GM21825 (cell line): Measurements from ENCODE around the gene CHST7.

Source experiments
- ATAC-seq: cut with Tn5 transposase; IDR thresholded peaks from one replicate; pipeline ENCODE4 v1.9.1; 2021; ENCODE audit warnings: mild to moderate bottlenecking, moderate library complexity; ENCODE audit not compliant: unreplicated experiment

CHST7 gene

GRCh38 chrX:46601283-46601682, 27.7 kb downstream of the CHST7 start:
- ATAC-seq = no peak

GRCh38 chrX:46602468-46603102, 29.0 kb downstream of the CHST7 start:
- no peak for ATAC-seq

GRCh38 chrX:46607916-46608315, 34.4 kb downstream of the CHST7 start:
- ATAC-seq = no peak

- ATAC-seq = no peak
Measured at GRCh38 chrX:46610070-46610658, 36.6 kb downstream of the CHST7 start.

GRCh38 chrX:46611658-46612362, 38.2 kb downstream of the CHST7 start:
- ATAC-seq = no peak

- ATAC-seq = no peak
Measured at GRCh38 chrX:46617906-46618305, 44.3 kb downstream of the CHST7 start.

- ATAC-seq = no peak
Measured at GRCh38 chrX:46618947-46619346, 45.4 kb downstream of the CHST7 start.

GRCh38 chrX:46620505-46620904, 46.9 kb downstream of the CHST7 start:
- ATAC-seq = no peak

- no peak for ATAC-seq
Measured at GRCh38 chrX:46621572-46621971, 48.0 kb downstream of the CHST7 start.

- no peak for ATAC-seq
Measured at GRCh38 chrX:46624090-46624786, 50.7 kb downstream of the CHST7 start.

- ATAC-seq = no peak
Measured at GRCh38 chrX:46626566-46626965, 53.0 kb downstream of the CHST7 start.

GRCh38 chrX:46627062-46627461, 53.5 kb downstream of the CHST7 start:
- ATAC-seq = no peak

- peak; percentile 13 for ATAC-seq
Measured at GRCh38 chrX:46627711-46628419, 54.3 kb downstream of the CHST7 start.

- ATAC-seq = peak; percentile 90
Measured at GRCh38 chrX:46628460-46629371, 55.2 kb downstream of the CHST7 start.

- ATAC-seq = no peak
Measured at GRCh38 chrX:46630141-46630540, 56.6 kb downstream of the CHST7 start.

GRCh38 chrX:46634577-46634976, 61.0 kb downstream of the CHST7 start:
- ATAC-seq = no peak

- ATAC-seq = no peak
Measured at GRCh38 chrX:46635186-46635585, 61.6 kb downstream of the CHST7 start.

- no peak for ATAC-seq
Measured at GRCh38 chrX:46636223-46636622, 62.7 kb downstream of the CHST7 start.

GRCh38 chrX:46637938-46638337, 64.4 kb downstream of the CHST7 start:
- peak; percentile 56 for ATAC-seq

GRCh38 chrX:46642145-46642544, 68.6 kb downstream of the CHST7 start:
- no peak for ATAC-seq
